ENCODE measurements around the gene LRPPRC.

LRPPRC gene

DNA sequence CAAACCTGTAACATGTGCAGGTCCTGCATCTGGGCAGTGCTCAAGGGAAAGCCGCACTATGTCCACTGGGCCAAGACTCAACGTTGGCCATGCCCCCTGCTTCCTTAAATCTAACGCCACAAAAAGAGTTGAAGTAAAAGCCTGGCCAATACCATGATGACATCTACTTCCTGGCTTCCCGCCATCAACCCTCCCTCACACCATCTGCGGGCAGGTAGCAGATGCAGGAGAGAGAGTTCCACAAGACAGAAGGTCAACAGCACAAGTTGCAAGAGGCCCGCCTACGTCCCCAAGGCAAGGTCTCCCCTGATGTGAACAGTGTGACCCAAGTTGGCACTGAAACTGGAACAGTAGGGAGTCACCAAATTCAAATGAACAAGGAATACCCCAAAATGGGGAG, 108.6 kb downstream of the LRPPRC start:
- TF ChIP-seq, protein P1, sequence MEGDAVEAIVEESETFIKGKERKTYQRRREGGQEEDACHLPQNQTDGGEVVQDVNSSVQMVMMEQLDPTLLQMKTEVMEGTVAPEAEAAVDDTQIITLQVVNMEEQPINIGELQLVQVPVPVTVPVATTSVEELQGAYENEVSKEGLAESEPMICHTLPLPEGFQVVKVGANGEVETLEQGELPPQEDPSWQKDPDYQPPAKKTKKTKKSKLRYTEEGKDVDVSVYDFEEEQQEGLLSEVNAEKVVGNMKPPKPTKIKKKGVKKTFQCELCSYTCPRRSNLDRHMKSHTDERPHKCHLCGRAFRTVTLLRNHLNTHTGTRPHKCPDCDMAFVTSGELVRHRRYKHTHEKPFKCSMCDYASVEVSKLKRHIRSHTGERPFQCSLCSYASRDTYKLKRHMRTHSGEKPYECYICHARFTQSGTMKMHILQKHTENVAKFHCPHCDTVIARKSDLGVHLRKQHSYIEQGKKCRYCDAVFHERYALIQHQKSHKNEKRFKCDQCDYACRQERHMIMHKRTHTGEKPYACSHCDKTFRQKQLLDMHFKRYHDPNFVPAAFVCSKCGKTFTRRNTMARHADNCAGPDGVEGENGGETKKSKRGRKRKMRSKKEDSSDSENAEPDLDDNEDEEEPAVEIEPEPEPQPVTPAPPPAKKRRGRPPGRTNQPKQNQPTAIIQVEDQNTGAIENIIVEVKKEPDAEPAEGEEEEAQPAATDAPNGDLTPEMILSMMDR (IDR thresholded peaks at IDR 0.05) = no peak

DNA sequence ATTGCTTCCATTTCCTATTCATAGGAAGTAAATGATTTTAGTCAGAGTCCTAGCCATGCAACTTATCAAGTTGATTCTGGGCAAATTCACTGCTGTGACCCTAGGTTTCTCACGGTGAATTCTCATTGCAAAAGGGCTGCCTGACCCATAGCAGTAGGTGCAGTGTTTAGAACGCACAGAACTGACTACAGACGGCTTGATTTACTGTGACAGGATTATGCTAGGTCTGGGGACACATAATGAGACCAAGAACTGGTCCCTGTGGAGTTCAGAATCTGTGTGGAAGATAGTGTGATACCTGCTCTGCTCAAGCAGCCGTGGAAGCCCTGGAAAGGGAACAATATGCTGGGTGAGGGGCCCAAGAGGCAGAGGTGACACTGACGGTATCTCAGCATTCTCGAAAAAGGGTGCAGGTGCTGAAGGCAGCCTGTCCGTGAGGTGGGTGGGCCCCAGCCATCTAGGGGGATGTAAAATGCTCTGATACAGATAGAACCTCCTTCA, 110.6 kb downstream of the LRPPRC start:
- TF ChIP-seq, protein P1 (IDR thresholded peaks at IDR 0.05) = no peak

DNA sequence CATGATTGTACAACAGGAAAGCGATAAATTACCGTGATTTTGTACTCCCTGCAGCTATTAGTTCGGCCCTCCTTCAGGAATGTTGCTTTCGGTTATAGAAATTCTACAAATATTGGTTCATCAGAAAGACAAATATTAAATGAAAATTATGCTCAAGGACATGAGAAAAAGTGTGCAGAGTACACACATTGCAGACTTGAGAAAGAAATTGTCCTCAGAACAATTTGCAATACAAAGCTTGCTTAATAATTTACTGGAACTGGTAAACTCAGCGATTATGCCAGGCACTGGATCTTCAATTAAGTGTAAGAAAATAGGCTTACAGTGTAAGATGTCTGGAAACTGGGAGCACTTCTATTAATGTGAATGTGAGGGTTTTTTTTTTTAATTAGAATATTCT, 111.1 kb downstream of the LRPPRC start:
- TF ChIP-seq, protein P1 (IDR thresholded peaks at IDR 0.05) = no peak

DNA sequence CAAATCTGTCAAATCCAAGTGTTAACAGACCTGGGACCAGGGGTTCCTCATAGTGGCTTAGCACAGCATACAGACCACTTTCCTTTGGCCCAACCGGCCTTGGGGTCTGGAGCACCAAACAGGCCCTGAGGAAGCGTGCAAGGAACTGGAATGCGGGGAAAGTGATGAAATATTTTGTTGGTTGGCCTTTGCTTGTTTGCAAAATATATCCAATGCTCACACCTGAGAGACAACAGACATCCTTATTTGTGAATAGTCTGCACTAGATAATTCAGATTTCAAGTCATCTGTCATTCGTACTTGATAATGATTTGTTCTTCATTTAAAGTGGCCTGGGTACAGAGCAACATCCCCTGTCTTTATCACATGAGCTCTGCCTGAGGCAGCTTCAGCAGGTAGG, 113.5 kb downstream of the LRPPRC start:
- TF ChIP-seq, protein P1 (IDR thresholded peaks at IDR 0.05) = no peak

DNA sequence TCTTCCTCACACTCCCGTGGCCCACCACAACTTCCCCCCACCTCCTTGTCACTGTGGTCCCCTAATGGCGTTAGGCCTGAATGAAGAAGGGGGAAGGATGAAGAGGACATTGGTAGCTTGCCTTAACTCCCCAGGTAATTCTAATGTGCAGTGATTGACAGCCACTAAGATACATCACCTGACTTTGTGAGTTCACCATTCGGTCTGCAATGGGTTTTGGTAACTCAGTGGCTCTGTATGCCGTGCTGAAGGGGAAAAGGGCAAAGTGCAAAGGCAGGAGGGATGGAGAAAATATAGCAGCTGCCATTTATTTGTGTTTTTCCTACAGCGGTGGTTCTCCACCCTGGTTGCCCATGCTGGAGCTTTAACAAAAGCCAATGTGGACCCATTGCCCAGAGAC, 114.8 kb downstream of the LRPPRC start:
- TF ChIP-seq, protein P1 (IDR thresholded peaks at IDR 0.05) = no peak

DNA sequence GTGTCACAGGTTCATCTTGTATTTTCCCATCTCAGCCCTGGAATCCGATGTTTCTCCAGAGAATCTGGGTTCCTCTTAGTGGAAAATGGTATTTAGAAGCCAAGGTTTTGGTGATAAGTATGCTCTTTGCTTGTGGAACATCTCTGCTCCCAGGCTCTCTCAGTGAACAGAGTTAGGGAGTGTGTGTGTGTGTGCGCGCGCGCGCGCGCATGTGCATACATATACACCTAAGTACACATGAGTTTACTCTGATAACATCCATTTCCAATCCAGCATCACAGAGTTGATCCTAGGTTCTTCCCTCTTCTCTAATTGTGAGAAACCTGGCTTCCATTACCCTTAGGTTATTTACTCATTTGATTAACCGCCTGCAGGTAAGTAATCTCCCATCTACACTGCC, 115.3 kb downstream of the LRPPRC start:
- TF ChIP-seq, protein P1 (IDR thresholded peaks at IDR 0.05) = no peak

DNA sequence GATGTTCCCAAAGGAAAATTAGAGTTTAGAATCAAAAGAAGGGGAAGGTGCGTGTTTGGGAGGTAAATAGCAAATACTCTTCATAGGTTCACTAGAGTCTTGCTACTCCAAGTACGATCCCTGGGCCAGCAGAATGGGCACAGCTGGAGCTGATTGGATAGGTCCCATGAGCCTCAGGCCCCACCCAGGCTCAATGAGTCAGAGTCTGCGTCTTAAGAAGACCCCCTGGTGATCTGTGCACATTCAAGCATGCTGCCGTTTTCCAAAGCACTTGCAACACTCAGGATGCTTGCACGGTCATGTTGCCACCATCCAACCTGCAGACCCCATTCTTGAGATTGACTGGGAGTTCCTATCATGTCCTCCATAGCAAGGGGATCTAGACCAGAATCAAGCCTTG, 116.5 kb downstream of the LRPPRC start:
- TF ChIP-seq, protein P1 (IDR thresholded peaks at IDR 0.05) = no peak

DNA sequence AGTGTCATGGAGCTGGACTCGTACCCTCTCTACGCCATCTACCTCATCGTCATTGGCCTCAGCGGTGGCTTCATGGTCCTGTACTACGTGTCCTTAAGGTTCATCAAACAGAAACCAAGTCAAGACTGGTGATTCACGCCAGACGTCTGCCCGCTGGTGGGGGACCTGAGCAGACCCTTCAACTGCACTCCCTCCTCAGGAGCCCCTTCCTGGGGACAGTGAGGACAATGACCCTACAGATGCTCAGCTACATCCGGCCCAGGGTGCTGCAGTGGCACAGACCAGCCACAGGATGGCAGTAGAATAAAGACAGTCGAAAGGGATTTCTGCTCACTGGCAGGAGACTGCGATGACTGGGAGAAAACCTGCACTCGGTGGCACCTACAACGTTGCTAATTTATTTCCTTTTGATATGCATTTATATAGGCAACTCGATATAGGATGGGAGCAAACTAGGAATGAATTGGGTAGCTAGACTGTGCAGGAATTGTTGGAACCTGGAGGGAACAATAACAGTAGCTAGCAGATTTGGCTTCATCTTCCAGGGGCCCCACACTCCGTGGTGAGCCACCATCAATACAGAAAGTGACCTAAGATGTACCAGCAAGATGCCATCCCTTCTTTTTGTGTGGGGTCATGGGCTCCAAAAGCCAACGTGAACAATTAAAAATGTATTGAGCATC, 117.9 kb downstream of the LRPPRC start:
- TF ChIP-seq, protein P1 (IDR thresholded peaks at IDR 0.05) = peak; percentile 80

All from LNCAP (cell line).